Activated T-cell treated with anti-CD3 and anti-CD28 coated beads, Interleukin-2, amount 50 U/mL, for 24 hours (primary cell): ENCODE data around the gene GALNT10.
A peak's percentile ranks its signal among the peaks of the same experiment; 100 is the strongest.

Experiments
- DNase-seq: peaks from one replicate; pipeline ENCODE4 v3.0.0-alpha.2; 2020
- H3K27ac Mint-ChIP-seq: 2 replicates; pipeline ENCODE4 v1.8.0; 2020; ENCODE audit warnings: mild to moderate bottlenecking, mixed read lengths
- H3K27me3 Mint-ChIP-seq: 2 replicates; pipeline ENCODE4 v1.8.0; 2020; ENCODE audit warnings: mixed read lengths
- H3K36me3 Mint-ChIP-seq: 2 replicates; pipeline ENCODE4 v1.8.0; 2020; ENCODE audit warnings: low read depth, mixed read lengths
- H3K4me1 Mint-ChIP-seq: 2 replicates; pipeline ENCODE4 v1.8.0; 2020; ENCODE audit warnings: low read depth, mixed read lengths
- H3K4me3 Mint-ChIP-seq: 2 replicates; pipeline ENCODE4 v1.8.0; 2020; ENCODE audit warnings: mild to moderate bottlenecking, moderate library complexity, mixed read lengths
- H3K9me3 Mint-ChIP-seq: 2 replicates; pipeline ENCODE4 v1.8.0; 2020; ENCODE audit warnings: mixed read lengths

GALNT10 gene

DNA sequence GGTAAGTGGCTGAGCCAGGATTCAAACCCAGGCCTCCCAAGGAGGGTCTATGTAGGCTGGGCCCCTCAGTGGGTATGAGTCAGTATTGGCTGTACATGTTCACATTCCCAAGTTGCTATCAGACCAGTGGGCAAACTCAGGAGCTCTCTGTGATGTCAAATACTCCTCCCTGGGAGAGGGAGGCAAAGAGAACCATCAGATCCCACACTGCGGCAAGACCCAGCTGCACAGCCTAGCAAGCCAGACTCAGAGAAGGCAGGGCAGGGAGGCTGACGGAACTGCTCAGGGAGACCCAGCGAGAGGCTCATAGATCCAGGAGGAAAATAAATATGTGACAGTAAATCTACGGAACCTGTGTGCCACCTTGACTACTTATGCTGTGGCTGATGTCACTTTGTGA lies 212.7 kb downstream of the GALNT10 start:
- DNase-seq, result no peak
- Mint-ChIP-seq H3K9me3 (no peaks in the 10 kb centered on the region), H3K4me1 (peaks cover 13% of the 10 kb centered on the region), H3K27me3 (no peaks in the 10 kb centered on the region), H3K27ac (no peak overlapping the region), H3K36me3 (peaks cover 2% of the 10 kb centered on the region), H3K4me3 (no peak overlapping the region)

GRCh38 chr5:154403776-154404387 lies 213.3 kb downstream of the GALNT10 start:
- Mint-ChIP-seq H3K9me3 (no peaks in the 10 kb centered on the region), H3K36me3 (peaks cover 2% of the 10 kb centered on the region), H3K27me3 (no peaks in the 10 kb centered on the region), H3K4me1 (peaks cover 13% of the 10 kb centered on the region), H3K27ac (no peak overlapping the region), H3K4me3 (no peak overlapping the region)
- DNase-seq, result no peak

- Mint-ChIP-seq H3K9me3 (no peaks in the 10 kb centered on the region), H3K27ac (peak overlapping the region; percentile 51), H3K4me1 (peaks cover 13% of the 10 kb centered on the region), H3K36me3 (peaks cover 13% of the 10 kb centered on the region), H3K27me3 (no peaks in the 10 kb centered on the region), H3K4me3 (peak overlapping the region; percentile 59)
- DNase-seq, result peak; percentile 85
Measured at GRCh38 chr5:154405078-154405792, 214.7 kb downstream of the GALNT10 start.

DNA sequence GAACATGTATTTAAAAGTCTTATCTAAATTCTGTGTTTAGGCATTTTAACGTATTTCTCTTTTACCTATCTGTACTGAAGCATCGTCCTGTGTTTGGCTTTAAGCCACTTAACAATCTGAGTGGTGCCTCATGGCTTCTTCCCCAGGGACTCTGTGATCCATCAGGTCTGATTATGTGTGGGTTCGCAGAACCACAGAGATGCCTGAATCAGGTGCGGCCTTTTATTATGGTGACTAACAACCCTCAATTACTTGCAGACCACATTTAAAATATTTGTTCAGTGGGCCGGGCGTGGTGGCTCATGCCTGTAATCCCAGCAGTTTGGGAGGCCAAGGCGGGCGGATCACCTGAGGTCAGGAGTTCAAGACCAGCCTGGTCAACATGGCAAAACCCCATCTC lies 215.7 kb downstream of the GALNT10 start:
- H3K27me3 Mint-ChIP-seq, result no peaks in the 10 kb centered on the region
- peaks cover 13% of the 10 kb centered on the region for H3K4me1 Mint-ChIP-seq
- no peaks in the 10 kb centered on the region for H3K9me3 Mint-ChIP-seq
- peaks cover 22% of the 10 kb centered on the region for H3K36me3 Mint-ChIP-seq
- no peak for DNase-seq
- H3K27ac Mint-ChIP-seq, result no peak overlapping the region
- H3K4me3 Mint-ChIP-seq, result no peak overlapping the region

- no peak overlapping the region for H3K27ac Mint-ChIP-seq
- H3K9me3 Mint-ChIP-seq, result no peaks in the 10 kb centered on the region
- peaks cover 13% of the 10 kb centered on the region for H3K4me1 Mint-ChIP-seq
- peaks cover 27% of the 10 kb centered on the region for H3K36me3 Mint-ChIP-seq
- H3K27me3 Mint-ChIP-seq, result no peaks in the 10 kb centered on the region
- DNase-seq, result no peak
- H3K4me3 Mint-ChIP-seq, result no peak overlapping the region
Measured at GRCh38 chr5:154406826-154407225, 216.3 kb downstream of the GALNT10 start.

- no peaks in the 10 kb centered on the region for H3K9me3 Mint-ChIP-seq
- no peak overlapping the region for H3K4me3 Mint-ChIP-seq
- H3K27ac Mint-ChIP-seq, result no peak overlapping the region
- peaks cover 47% of the 10 kb centered on the region for H3K36me3 Mint-ChIP-seq
- H3K4me1 Mint-ChIP-seq, result peaks cover 13% of the 10 kb centered on the region
- H3K27me3 Mint-ChIP-seq, result no peaks in the 10 kb centered on the region
- no peak for DNase-seq
Measured at GRCh38 chr5:154408811-154409210, 218.3 kb downstream of the GALNT10 start.

DNA sequence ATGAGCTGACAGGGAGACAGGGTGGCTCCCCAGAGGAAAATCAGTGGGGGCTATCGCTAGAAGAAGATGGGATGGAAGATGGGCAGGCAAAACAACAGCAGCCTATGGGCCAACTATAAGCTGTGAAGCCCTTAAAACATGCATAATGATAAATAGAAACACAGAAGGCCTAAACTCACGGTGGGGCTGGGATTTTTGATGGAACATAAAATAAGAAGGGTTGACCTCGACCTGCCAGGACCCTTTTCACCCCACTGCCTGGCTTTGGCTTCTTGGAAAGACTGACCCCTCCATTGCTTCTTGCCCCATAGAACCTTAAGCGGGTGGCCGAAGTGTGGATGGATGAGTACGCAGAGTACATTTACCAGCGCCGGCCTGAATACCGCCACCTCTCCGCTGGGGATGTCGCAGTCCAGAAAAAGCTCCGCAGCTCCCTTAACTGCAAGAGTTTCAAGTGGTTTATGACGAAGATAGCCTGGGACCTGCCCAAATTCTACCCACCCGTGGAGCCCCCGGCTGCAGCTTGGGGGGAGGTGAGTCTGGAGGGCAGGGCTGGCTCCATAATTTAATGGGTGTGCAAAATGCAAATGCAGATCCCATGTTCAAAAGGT lies 218.8 kb downstream of the GALNT10 start:
- Mint-ChIP-seq H3K9me3 (no peaks in the 10 kb centered on the region), H3K4me3 (no peak overlapping the region), H3K27ac (no peak overlapping the region), H3K27me3 (no peaks in the 10 kb centered on the region), H3K36me3 (peaks cover 52% of the 10 kb centered on the region), H3K4me1 (peaks cover 12% of the 10 kb centered on the region)
- DNase-seq, result no peak

- Mint-ChIP-seq H3K4me1 (peaks cover 7% of the 10 kb centered on the region), H3K27me3 (no peaks in the 10 kb centered on the region), H3K27ac (no peak overlapping the region), H3K9me3 (no peaks in the 10 kb centered on the region), H3K4me3 (no peak overlapping the region), H3K36me3 (peaks cover 54% of the 10 kb centered on the region)
- DNase-seq, result no peak
Measured at GRCh38 chr5:154410008-154410407, 219.5 kb downstream of the GALNT10 start.

DNA sequence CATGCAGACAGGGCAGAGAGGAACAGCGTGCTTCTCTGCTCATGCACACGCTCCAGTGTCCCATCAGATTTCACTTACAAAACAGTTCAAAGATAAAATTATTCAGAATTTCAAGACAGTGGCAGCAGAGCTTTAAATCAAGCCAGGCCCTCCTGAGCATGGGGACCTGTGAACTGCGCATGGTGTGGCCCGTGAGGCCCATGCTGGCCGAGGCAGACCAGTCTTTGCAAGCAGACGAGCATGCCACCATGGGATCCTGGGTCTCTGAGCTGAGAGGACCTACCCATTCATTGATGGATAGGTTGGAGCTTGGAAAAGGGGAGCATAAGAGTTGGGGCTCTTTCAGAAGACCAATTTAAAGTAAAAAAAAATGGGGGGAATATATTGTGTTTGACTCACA lies 220.3 kb downstream of the GALNT10 start:
- H3K36me3 Mint-ChIP-seq, result peaks cover 59% of the 10 kb centered on the region
- no peaks in the 10 kb centered on the region for H3K9me3 Mint-ChIP-seq
- no peak overlapping the region for H3K27ac Mint-ChIP-seq
- DNase-seq, result no peak
- no peaks in the 10 kb centered on the region for H3K27me3 Mint-ChIP-seq
- no peaks in the 10 kb centered on the region for H3K4me1 Mint-ChIP-seq
- H3K4me3 Mint-ChIP-seq, result no peak overlapping the region

DNA sequence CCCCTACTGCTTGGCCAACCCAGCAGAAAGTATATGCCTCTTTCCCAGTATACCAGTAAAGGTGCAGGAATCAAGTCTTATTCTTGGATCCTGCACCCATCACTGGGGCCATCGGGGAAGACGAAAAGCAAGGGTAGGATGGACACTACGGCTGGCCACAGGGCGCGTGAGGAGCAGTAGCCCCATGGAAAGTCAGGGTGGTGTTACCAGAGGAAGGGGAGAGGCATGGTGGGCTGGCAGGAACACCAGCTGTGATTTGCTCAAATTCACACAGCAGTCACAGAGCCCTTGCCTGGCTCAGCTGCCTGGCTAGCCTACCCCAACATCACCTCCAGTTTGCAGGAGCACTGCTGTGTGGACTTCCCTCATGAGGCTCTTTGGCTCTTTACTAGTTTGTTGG lies 220.8 kb downstream of the GALNT10 start:
- Mint-ChIP-seq H3K4me3 (no peak overlapping the region), H3K27me3 (no peaks in the 10 kb centered on the region), H3K27ac (no peak overlapping the region), H3K36me3 (peaks cover 63% of the 10 kb centered on the region), H3K4me1 (no peaks in the 10 kb centered on the region), H3K9me3 (no peaks in the 10 kb centered on the region)
- DNase-seq, result no peak

DNA sequence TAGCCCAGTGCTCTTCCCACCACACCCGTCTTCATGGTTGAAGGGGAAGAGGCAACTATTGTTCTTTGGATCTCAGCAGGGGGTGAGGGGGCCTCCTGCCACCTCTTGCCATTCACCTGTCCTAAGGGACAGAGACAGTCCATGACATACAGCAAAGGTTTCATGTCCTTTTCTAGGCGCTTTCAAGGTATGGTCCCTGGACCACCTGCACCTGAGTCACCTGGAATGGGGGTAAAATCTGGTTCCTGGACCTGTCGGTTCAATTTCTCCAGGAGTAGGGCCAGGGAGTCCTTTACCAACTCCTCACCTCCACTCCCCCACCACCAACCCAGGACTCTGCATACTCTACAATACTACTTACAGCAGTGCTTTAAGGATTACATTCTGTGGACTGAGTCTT lies 221.8 kb downstream of the GALNT10 start:
- Mint-ChIP-seq H3K27ac (no peak overlapping the region), H3K36me3 (peaks cover 72% of the 10 kb centered on the region), H3K27me3 (no peaks in the 10 kb centered on the region), H3K9me3 (no peaks in the 10 kb centered on the region), H3K4me1 (peaks cover 1% of the 10 kb centered on the region), H3K4me3 (no peak overlapping the region)
- no peak for DNase-seq

DNA sequence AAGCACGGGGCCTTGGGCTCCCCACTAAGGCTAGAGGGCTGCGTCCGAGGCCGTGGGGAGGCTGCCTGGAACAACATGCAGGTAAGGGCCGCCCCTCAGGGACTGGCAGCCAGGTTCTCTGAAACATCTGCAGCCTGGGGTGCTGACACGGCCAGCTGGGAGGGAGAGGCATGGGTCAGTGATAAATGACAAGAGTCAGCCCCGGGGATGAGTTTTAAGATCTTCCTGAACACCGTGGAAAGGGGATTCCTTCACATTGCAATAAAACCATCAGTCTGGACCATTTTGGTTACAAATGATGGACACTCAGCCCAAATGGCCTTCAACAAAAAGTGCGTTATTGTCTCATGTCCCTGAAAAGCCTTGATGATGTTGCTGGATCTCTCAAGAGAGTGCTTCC lies 222.4 kb downstream of the GALNT10 start:
- H3K9me3 Mint-ChIP-seq, result no peaks in the 10 kb centered on the region
- H3K4me3 Mint-ChIP-seq, result no peak overlapping the region
- no peak overlapping the region for H3K27ac Mint-ChIP-seq
- no peaks in the 10 kb centered on the region for H3K27me3 Mint-ChIP-seq
- DNase-seq, result no peak
- peaks cover 77% of the 10 kb centered on the region for H3K36me3 Mint-ChIP-seq
- H3K4me1 Mint-ChIP-seq, result peaks cover 1% of the 10 kb centered on the region

DNA sequence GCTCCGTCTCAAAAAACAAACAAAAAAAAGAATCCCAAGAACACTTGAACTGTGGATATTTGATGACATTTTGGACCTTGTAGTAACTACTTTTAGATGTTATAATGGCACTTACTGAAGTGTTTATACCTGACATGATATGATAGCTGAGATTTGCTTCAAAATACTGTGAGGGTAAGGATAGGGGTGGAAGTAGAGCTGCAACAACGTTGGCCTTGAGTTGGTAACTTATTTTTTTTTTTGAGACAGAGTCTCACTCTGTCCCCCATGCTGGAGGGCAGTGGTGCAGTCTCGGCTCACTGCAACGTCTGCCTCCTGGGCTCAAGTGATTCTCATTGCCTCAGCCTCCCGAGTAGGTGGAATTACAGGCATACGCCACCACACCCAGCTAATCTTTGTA lies 224.6 kb downstream of the GALNT10 start:
- Mint-ChIP-seq H3K27me3 (no peaks in the 10 kb centered on the region), H3K4me1 (peaks cover 1% of the 10 kb centered on the region), H3K9me3 (no peaks in the 10 kb centered on the region), H3K27ac (no peak overlapping the region), H3K36me3 (peaks cover 85% of the 10 kb centered on the region), H3K4me3 (no peak overlapping the region)
- no peak for DNase-seq

- no peak for DNase-seq
- Mint-ChIP-seq H3K4me1 (peaks cover 3% of the 10 kb centered on the region), H3K27me3 (no peaks in the 10 kb centered on the region), H3K27ac (no peak overlapping the region), H3K4me3 (no peak overlapping the region), H3K9me3 (peaks cover 1% of the 10 kb centered on the region), H3K36me3 (peaks cover 79% of the 10 kb centered on the region)
Measured at GRCh38 chr5:154418344-154418820, 227.8 kb downstream of the GALNT10 start.

GRCh38 chr5:154419236-154419635 lies 228.7 kb downstream of the GALNT10 start:
- peaks cover 6% of the 10 kb centered on the region for H3K4me1 Mint-ChIP-seq
- H3K27ac Mint-ChIP-seq, result no peak overlapping the region
- peaks cover 6% of the 10 kb centered on the region for H3K9me3 Mint-ChIP-seq
- DNase-seq, result no peak
- H3K36me3 Mint-ChIP-seq, result peaks cover 79% of the 10 kb centered on the region
- no peak overlapping the region for H3K4me3 Mint-ChIP-seq
- no peaks in the 10 kb centered on the region for H3K27me3 Mint-ChIP-seq
